Left lung (tissue), 10 donors: ENCODE data around the gene KRTAP5-6. TPM values are rescaled to one million over a fixed set of nuclear protein-coding genes. Genes with fewer than 3 reads are reported as not detected.
"Not testable (repeated sequence)": the region's sequence is repeated elsewhere in the genome, so short reads cannot be mapped to it uniquely, and the experiment has no call there.

Experiments
- ATAC-seq: fragments of 200-7000 bp; cut with Tn5 transposase; one replicate; pipeline ENCODE4 v1.9.1; 2020; ENCODE audit warnings: moderate library complexity
- DNase-seq, 4 donors: peaks; one replicate each; pipeline ENCODE4 v3.0.0-alpha.2; 2013 to 2020
- H3K27ac ChIP-seq, 2 donors: fragments of 200-600 bp; sonication (generic) in 1 of 2; one replicate each; pipeline versions ENCODE4 v1.5.0 to v1.8.0; 2020 to 2021
- H3K27me3 ChIP-seq, 2 donors: fragments of 200-600 bp; sonication (generic) in 1 of 2; one replicate each; pipeline versions ENCODE4 v1.5.0 to v1.8.0; 2020 to 2021
- H3K36me3 ChIP-seq, 2 donors: fragments of 200-600 bp; sonication (generic) in 1 of 2; one replicate each; pipeline versions ENCODE4 v1.5.0 to v1.8.0; 2020 to 2021
- H3K4me1 ChIP-seq, 2 donors: fragments of 200-600 bp; one replicate each; pipeline ENCODE4 v1.8.0; 2021
- H3K4me3 ChIP-seq, 2 donors: fragments of 200-600 bp; sonication (generic) in 1 of 2; one replicate each; pipeline versions ENCODE4 v1.5.0 to v1.8.0; 2020 to 2021; ENCODE audit warnings: mild to moderate bottlenecking in 1 of 2
- H3K9me3 ChIP-seq, 2 donors: fragments of 200-600 bp; sonication (generic) in 1 of 2; one replicate each; pipeline versions ENCODE4 v1.5.0 to v1.8.0; 2020 to 2021
- CTCF ChIP-seq, 2 donors: fragments of 200-600 bp; sonication (generic) in 1 of 2; IDR thresholded peaks; one replicate each; pipeline versions ENCODE4 v1.5.0 to v1.8.0; 2021; ENCODE audit warnings: antibody characterized with exemption in 2 of 2
- intact Hi-C, 2 donors: fragments of 100-400 bp; cut with DNase I; formaldehyde crosslinking; loops; one replicate each; pipeline versions ENCODE4 v1.11.2 to v1.14.2; 2022
- polyA plus RNA-seq, 6 donors: library from polyadenylated mRNA; unstranded; fragments of 120-200 nt; gene quantifications; one replicate each; pipeline ENCODE4 v1.2.1, GENCODE V29; 2013; ENCODE audit not compliant: insufficient read length in 6 of 6
- total RNA-seq, 2 donors: library from RNA; stranded (reverse); fragmentation: NEBNext Ultra II Directional; extraction: Animal tissue kit (Norgen Biotek cat#: 25700); gene quantifications; one replicate each; pipeline ENCODE4 v1.2.1, GENCODE V29; 2021
- donor health status: DM: no; HTN: yes; CAD: no.
- donor health status: DM: no; HTN: no; CAD: no.

The KRTAP5-6 gene
- total and polyA plus RNA-seq, 8 donors, result not detected

GRCh38 chr11:1667121-1667850, 29.7 kb upstream of the KRTAP5-6 start:
- no peaks in the 10 kb centered on the region for H3K36me3 ChIP-seq
- no peak overlapping the region for H3K4me3 ChIP-seq
- no peak for ATAC-seq
- no peak overlapping the region for H3K27ac ChIP-seq
- H3K9me3 ChIP-seq, result no peaks in the 10 kb centered on the region
- H3K4me1 ChIP-seq, result no peaks in the 10 kb centered on the region
- DNase-seq, result no peak
- peaks cover 3 to 39% of the 10 kb centered on the region in 2 donors for H3K27me3 ChIP-seq
- intact Hi-C loops, result no loop called here
- TF ChIP-seq CTCF (IDR thresholded peaks at IDR 0.05), result no peak

GRCh38 chr11:1667906-1668305, 29.1 kb upstream of the KRTAP5-6 start:
- Histone ChIP-seq H3K4me3 (no peak overlapping the region), H3K27me3 (peaks cover 3 to 45% of the 10 kb centered on the region in 2 donors), H3K4me1 (no peaks in the 10 kb centered on the region), H3K27ac (no peak overlapping the region), H3K9me3 (no peaks in the 10 kb centered on the region), H3K36me3 (no peaks in the 10 kb centered on the region)
- DNase-seq (peak in 1 of 4 donors; percentile 59), ATAC-seq (no peak)
- TF ChIP-seq CTCF (IDR thresholded peaks at IDR 0.05), result no peak
- intact Hi-C loops, result no loop called here

GRCh38 chr11:1668911-1669473, 28.0 kb upstream of the KRTAP5-6 start:
- H3K27ac ChIP-seq, result no peak overlapping the region
- peaks cover 6 to 50% of the 10 kb centered on the region in 2 donors for H3K27me3 ChIP-seq
- DNase-seq (no peak), ATAC-seq (no peak)
- no peaks in the 10 kb centered on the region for H3K4me1 ChIP-seq
- no peak for TF ChIP-seq CTCF (IDR thresholded peaks at IDR 0.05)
- intact Hi-C loops, result no loop called here
- no peaks in the 10 kb centered on the region for H3K36me3 ChIP-seq
- no peak overlapping the region for H3K4me3 ChIP-seq
- no peaks in the 10 kb centered on the region for H3K9me3 ChIP-seq

- no peak for TF ChIP-seq CTCF (IDR thresholded peaks at IDR 0.05)
- H3K36me3 ChIP-seq, result no peaks in the 10 kb centered on the region
- ATAC-seq (no peak), DNase-seq (peak in 1 of 4 donors; percentile 47)
- H3K27me3 ChIP-seq, result peaks cover 6 to 57% of the 10 kb centered on the region in 2 donors
- H3K4me3 ChIP-seq, result no peak overlapping the region
- H3K9me3 ChIP-seq, result no peaks in the 10 kb centered on the region
- H3K27ac ChIP-seq, result no peak overlapping the region
- H3K4me1 ChIP-seq, result no peaks in the 10 kb centered on the region
- intact Hi-C loops, result no loop called here
Measured at GRCh38 chr11:1669546-1670218, 27.3 kb upstream of the KRTAP5-6 start.

GRCh38 chr11:1670457-1670856, 26.5 kb upstream of the KRTAP5-6 start:
- H3K36me3 ChIP-seq, H3K9me3 ChIP-seq, H3K4me1 ChIP-seq, DNase-seq, H3K4me3 ChIP-seq, ATAC-seq, intact Hi-C loops, H3K27ac ChIP-seq: not testable (repeated sequence)
- peaks cover 12 to 64% of the 10 kb centered on the region in 2 donors for H3K27me3 ChIP-seq
